Activated naive CD4-positive, alpha-beta T cell treated with Interleukin-2 at 50 U/mL for 16 hours (primary cell): ENCODE data around the gene RNF180.
"Not testable (repeated sequence)": the region's sequence is repeated elsewhere in the genome, so short reads cannot be mapped to it uniquely, and the experiment has no call there.

Experiments
- DNase-seq: peaks from one replicate; pipeline ENCODE4 v3.0.0-alpha.2; 2020

The RNF180 gene

DNA sequence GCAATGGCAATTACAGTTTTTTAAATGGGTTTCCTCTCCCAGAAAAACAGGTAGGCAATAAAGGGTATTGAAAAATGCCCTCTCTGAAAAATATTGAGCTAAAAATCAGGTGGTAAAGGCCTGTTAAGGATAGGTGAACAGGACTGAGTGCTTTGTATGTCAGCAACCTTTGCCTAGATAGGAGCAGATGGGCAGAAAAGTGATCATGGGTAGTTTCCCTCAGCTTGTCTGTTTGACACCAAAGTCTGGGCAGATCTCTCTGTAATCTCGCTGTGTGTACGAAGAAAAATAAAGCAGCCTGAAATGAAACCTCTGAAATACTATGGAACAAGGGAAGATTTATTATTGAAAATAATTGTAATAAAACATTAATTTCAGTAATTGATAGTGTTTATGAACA, 15.8 kb downstream of the RNF180 start:
- no peak for DNase-seq

DNA sequence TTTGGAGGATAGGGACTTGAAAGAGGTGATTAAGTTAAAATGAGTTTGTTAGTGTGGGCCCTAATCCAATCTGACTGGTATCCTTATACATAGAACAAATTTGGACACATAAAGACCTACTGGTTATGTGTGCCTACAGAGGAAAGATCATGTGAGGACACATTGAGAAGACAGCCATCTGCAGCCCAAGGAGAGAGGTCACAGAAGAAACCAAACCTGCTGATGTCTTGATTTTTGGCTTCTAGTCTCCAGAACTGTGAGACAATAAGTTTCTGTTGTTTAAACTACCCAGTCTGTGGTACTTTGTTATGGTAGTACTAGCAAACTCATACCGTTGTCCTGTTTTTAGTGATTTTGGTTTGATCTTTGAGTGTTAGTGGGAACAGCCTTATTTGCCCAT, 18.3 kb downstream of the RNF180 start:
- no peak for DNase-seq

DNA sequence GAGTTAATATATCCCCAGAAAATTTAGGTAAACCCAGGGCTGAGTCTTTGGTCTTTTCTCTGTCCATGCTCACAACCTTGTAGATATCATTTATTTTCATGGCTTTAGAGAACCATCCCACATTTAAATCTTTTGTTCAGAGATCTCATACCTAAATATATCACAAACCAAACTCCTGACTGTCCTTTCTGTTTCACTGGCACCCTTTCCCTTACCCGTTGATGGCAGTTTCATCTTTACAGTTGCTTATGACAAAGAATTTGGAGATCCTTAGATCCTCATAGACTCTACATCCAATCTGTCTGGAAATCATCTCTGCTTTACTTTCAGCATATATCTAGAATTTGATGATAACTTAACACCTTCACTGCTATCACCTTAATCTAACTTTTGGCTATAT, 19.2 kb downstream of the RNF180 start:
- DNase-seq: no peak

DNA sequence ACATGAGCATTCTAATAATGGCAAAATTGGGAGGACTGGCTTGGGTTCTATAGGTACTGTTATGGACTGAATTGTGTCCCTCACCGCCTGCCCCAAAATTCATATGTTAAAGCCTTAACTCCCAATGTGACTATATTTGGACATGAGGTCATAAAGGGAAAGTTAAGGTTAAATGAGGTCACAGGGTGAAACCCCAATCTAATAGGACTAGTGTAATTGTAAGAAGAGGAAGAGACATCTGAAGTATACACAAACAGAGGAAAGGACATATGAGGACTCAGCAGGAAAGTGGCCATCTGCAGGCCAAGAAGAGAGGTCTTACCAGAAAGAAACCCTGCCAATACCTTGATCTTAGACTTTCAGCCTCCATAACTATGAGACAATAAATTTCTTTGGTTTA, 23.1 kb downstream of the RNF180 start:
- DNase-seq: no peak

DNA sequence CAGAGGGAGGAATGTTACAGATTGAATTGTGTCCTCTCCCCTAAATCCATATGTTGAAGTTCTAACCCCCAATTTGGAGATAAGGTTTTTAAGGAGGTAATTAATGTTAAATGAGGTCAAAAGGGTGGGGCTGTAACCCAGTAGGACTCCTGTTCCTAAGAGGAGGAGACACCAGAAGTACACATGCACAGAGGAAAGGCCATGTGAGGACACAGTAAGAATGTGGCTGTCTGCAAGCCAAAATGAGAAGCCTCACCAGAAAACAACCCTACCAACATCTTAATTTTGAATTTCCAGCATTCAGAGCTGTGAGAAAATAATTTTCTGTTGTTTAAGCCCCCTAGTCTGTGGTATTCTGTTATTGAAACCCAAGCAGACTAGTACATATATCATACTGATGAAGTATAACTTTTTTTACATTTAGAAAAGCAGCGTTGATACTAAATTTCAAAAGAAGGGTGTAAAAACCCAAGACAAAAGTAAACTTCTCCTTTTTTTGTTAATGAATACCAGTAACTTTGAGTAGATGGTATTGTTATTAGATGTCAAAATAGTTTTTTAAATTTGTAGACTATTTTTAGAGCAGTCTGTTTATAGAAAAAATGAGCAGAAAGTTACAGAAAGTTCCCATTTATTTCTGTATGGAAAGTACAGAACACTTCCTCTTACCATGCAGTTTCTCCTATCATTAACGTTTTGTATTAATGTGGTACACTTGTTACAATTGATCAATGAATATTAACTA, 25.1 kb downstream of the RNF180 start:
- DNase-seq: no peak

DNA sequence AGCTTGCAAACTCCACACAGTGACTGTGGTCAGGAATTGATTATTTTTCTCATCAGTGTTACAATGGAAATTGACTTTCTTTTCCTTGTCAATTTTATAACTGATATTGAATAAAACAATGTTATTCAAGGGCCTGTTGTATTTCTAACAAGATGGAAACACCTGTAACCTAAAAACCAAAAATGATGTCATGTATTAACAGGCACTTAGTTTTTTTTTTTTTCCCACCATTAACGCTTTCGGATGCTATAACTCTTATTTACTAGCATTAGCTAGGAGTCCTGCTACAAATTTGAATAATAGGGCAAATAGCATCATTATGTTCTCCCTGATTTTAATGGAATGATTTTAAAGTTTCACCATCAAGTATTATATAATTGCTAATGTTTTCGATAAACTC, 30.3 kb downstream of the RNF180 start:
- DNase-seq: no peak

DNA sequence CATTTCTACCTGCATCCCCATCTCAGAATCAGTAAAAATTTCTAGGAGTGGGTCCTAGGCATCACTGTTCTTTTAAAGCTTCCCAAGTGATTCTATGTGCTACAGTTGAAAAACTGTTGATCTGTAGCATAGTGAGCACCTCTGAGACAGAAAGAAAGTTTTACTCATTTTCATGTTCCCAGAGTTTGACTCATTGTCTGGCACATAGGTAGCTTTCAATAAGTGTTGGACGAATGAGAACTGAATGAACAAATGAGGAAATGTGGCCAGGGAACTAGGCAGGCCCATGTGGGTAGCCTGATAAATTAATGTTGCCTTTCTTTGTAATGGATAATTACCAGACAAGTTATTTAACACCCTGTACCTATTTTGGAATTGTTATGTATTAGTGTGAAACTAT, 33.8 kb downstream of the RNF180 start:
- no peak for DNase-seq

DNA sequence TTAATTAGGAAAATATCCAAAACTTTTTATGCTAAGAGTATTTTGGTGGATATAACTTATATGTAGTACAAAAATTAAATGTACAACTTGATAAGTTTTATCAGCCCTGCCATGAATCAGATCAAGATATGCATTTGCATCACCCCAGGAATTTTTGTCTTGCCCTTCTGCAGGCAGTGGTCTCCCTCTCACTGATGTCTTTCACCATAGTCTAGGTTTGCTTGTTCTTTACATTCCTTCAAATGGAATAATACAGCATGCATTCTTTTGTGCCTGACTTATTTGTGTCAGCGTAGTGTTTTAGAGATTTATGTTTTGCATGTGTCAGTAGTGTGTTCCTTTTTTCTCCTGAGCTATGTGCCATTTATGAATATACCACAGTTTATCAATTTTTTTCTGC, 36.4 kb downstream of the RNF180 start:
- no peak for DNase-seq

DNA sequence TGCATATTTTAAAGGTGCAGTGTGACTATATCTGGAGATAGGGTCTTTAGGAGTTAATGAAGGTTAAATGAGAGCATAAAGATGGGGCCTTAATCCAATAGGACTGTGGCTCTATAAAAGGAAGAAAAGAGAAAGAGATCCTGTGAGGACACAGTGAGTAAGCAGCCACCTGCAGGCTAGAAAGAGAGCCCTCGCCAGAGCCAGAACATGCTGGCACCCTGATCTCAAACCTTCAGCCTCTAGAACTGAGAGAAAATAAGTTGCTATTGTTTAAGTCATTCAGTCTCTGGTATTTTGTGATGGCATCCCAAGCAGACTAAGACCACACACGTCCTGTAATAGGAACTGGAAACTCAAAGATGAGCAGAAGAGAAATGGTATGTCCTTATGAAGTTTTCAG, 41.0 kb downstream of the RNF180 start:
- no peak for DNase-seq

DNA sequence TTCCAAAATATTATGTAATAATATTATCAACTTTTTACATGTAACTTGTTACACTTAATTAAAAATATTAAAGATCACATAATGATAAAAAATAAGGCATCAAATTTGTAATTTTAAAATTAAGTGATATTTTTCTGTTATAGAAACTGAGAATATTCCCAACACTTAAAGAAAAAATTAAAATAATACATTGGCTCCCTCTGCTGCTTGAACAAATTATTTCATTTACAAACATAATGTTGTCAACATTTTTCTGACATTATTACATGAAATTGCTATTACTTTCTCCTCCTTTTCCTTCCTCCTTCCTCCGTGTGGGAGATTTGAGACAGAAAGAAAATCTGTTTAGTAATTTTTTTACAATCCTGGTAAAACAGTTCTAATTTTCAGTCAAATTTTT, 42.3 kb downstream of the RNF180 start:
- DNase-seq: no peak

DNA sequence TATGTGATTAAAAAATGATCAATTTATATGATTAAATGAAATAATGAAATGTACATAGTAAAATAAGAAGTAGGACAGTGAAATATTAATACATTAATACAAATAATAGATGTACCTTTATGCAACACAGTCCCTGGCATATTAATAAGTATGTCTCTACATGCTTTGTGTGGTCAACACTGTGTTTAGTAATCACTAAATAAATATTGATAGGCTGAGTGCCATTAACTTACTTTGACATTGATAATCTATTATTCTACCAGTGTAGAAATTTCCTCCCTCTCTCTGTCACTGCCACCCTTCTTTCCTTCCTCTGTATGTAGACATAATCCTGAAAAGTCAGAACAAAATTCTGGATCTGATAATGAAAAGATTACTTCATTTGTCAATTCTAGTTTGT, 43.7 kb downstream of the RNF180 start:
- DNase-seq: no peak

DNA sequence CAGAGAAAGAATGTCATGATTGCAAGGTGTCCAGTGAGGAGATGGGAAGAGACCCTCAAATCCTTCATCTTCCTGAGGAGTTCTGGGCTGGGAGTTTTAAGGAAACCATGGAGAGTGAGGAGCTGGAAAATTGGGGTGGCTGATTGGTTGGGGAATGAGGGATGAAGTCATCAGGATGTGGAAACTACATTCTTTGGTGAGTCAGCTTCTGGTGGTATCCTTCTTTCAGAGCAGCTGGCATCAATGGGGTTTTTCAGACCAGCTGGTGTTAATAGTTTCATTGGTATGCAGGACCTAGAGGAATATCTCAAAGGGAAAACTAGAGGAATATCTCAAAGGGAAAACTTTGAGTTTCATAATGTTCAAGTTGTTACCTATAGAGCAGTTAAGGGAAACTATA, 45.2 kb downstream of the RNF180 start:
- DNase-seq: no peak

DNA sequence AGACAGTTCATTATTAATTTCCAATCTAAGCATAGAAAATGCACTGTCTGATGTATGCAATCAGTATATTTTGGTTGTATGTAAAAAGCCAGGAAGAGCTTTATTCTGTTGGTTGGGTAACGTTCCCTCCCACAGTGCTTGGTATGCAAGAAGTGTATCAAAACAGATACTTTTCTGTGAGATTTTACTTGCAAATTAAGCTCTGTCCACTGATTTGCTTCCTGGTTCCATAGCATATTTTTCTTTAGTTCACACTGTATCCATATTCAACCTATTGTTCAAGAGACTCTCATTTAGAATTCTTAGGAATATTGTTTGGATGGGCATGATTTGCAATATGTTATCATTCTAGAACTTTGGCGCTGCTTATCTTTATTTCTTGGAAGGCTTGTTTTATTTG, 47.4 kb downstream of the RNF180 start:
- no peak for DNase-seq

DNA sequence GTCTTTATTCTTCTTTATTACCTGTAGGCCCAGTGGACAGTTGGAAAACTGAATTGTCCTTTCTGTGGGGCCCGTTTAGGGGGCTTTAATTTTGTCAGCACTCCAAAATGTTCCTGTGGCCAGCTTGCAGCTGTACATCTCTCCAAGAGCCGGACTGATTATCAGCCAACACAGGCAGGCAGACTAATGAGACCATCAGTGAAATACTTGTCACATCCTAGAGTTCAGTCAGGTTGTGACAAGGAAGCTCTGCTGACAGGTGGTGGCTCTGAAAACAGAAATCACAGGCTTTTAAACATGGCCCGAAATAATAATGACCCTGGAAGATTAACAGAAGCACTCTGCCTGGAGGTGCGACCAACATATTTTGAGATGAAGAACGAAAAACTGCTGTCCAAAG, 47.9 kb downstream of the RNF180 start:
- no peak for DNase-seq

DNA sequence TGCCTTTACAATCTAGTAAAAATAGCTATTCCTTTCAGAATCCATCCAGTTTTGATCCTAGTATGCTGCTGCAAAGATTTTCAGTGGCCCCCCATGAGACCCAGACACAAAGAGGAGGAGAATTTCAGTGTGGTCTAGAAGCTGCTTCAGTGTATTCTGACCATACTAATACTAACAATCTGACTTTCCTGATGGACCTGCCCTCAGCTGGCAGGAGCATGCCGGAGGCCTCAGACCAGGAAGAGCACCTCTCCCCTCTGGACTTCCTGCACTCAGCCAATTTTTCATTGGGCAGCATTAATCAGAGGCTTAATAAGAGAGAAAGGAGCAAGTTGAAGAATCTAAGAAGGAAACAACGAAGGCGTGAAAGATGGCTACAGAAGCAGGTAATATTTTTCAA, 48.5 kb downstream of the RNF180 start:
- no peak for DNase-seq

DNA sequence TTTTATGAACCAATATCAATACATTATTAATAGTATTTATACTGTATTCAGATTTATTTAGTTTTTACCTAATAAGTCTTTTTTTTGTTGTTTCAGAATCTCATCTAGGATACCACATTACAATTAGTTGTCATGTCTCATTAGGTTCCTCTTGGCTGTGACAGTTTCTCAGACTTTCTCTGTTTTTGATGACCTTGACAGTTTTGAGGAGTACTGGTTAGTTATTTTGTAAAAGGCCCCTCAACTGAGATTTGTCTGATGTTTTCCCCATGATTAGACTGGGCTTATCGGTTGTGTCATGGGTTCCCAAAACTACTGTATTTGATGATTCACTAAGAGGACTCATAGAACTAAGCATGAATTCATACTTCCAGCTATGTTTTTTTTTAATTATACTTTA, 56.3 kb downstream of the RNF180 start:
- DNase-seq: no peak

DNA sequence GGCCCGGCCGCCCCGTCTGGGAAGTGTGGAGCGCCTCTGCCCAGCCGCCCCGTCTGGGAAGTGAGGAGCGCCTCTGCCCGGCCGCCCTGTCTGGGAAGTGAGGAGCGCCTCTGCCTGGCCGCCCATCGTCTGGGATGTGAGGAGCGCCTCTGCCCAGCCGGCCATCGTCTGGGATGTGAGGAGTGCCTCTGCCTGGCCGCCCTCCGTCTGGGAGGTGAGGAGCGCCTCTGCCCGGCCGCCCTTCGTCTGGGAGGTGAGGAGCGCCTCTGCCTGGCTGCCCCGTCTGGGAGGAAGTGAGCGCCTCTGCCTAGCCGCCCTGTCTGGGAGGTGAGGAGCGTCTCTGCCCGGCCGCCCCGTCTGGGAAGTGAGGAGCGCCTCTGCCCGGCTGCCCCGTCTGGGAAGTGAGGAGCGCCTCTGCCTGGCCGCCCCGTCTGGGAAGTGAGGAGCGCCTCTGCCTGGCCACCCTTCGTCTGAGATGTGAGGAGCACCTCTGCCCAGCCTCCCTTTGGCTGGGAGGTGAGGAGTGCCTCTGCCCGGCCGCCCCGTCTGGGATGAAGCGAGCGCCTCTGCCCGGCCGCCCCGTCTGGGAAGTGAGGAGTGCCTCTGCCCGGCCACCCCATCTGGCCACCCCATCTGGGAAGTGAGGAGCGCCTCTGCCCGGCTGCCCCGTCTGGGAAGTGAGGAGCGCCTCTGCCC, 59.8 kb downstream of the RNF180 start:
- DNase-seq: not testable (repeated sequence)

DNA sequence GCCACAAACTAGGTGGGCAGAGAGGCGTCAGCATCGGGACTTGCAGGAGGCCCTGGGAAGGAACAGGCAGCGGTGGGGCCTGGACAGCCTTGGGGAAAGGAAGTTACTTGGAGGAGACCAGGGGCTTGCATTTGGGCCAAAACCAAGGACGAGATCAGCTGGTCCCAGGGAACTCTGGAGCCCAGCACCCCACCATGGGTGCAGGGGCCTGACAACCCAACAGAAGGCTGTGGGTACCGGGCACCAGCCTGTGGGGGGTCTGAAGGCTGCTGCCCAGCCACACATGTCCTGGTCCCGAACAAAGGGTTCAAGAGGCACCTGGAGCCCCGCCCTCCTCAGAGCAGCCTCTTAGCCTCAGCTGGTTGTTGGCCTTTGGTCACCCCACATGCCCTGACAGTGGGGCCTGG, 61.5 kb downstream of the RNF180 start:
- not testable (repeated sequence) for DNase-seq

DNA sequence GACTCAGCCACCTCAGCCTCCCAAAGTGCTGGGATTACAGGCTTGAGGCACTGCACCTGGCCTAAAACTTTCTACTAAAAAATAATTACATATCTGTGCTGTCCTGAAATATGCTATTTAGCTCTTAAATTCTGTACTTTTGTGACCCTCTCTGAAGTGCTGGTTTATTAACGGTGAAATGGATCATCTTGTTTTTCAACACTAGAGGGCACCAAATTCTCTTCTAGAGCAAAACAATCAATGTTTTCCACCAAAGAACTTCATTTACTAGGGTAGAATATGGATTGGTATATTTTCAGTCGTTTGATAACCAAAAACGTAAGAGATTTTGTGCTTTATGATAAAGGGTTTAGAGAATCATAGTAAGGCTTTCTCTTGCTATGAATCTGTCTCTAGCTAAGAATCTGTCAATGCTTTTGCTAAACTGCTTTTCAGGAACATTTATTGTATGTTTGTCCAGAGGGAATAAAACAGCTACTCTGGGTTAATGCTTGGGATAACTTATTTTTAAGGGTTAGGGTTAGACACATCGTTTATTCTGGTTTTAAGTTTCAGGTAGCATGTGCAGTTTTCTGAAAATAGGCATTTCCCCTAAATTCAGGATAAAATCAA, 63.6 kb downstream of the RNF180 start:
- no peak for DNase-seq

DNA sequence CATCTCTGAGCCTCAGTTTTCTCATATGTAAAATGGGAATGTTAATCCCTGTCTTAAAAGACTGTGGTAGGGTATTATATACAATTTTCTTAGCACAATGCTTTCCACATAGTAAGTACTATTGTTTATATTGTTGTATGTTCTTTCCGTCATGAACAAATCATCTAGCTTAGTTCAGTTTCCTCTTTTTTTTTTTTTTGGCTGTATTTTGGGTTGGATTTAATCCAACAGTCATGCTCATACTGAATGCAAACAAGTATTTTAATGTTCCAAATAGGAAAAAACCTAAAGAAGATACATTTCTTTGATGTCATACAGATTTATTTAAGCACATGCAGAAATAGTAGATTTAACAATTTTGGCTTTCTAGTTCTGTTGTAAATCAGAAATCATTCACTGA, 95.1 kb downstream of the RNF180 start:
- DNase-seq: no peak

DNA sequence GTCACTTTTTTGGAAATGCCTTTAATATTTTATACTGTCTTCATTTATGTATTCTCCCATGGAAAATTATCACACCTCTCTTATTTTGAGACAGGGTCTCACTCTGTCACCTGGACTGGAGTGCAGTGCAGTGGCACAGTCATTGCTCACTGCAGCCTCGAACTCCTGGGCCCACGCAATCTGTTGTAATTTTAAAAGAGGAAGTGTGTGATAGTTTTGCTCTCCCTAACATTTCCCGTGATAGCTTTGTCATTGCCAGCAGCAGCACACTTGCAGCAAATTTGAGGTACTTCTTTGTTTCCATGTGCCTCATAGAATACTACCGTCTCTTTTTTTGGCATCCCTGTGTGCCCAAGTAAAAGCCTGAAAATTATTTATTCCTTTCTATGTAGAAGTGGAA, 103.5 kb downstream of the RNF180 start:
- DNase-seq: no peak

DNA sequence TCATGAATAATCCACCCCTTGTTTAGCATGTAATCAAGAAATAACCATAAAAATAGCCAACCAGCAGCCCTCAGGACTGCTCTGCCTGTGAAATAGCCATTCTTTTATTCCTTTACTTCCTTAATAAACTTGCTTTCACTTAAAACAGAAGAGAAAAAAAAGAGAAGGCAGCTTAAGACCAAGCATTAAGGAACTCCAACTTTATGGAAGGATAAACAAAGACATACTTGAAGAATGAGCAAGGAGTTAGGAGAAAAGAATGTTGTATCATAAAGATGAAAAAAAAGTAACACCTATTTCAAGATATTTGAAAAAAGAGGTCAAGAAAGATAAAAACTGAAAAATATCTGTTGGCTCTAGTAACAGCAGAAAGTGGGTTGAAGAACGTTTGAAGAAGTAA, 107.6 kb downstream of the RNF180 start:
- DNase-seq: no peak

DNA sequence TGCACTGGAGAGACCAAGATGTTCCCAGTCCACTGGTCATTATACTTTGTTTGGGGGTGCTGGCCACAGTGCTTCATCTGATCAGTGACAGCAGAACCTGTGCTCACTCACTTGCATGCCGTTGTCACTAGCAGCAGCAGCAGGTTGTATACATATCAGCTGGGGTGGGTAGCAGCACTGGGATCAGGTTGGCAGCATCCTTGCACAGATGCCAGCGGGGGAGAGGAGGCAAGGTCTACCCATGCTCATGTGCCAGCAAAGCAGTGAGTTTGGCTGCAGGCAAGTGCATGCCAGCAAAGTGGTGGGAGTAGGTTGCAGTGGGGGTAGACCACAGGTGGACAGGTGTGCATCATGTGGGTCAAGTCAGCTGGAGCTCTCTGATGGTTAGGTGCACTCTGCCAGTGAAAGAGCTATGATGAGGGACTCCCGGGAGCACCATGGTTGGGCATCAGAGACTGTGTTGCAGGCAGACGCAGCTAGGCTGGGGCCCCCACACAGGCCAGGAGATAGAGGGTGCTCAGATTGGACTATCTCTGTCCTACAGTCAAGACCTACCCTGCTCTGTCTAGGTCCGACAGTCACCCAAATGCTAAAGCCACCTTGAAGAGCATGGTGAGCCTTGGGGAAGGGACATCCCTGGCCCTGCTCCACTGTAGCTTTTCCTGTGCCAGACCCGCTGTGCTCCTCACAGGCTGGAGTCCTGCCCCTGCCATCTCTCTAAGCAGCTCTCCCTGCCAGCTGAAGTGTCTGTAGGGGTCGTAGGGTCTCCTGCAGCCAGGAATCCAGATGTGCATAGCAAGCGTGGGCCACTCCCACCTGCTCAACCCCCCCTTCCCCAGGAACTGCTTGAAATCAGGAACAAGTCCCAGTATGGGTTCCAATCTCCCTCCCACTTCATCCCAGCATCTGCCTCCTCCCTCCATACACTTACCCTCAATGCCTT, 119.8 kb downstream of the RNF180 start:
- DNase-seq: no peak
